ENCODE measurements around the gene ANKRD13A. TPM values are rescaled to one million over a fixed set of nuclear protein-coding genes. Genes with fewer than 3 reads are reported as not detected.

ANKRD13A gene
- total and polyA plus RNA-seq, 2 of the 13 experiments (the other 11 are each of a cell fraction or from before 2014, with no cell fraction given), result 34.1 to 41.6 TPM

GRCh38 chr12:109953656-109954055 lies 45.6 kb upstream of the ANKRD13A start:
- in situ Hi-C loops (cut with HindIII; ENCODE audit: extremely low pct_ligation_motif_present, low pct_unique_long_range_greater_than_20kb) (no loop called here), intact Hi-C loops (cut with micrococcal nuclease; ENCODE audit: unreplicated experiment) (no loop called here)
- ChIA-PET POLR2A (no interaction called here), CTCF (ENCODE audit: low intra/inter-chr PET ratio, low total read pairs) (no interaction called here)
- Histone ChIP-seq H3K9me3 (ENCODE audit: low read length) (no peaks in the 10 kb centered on the region), H2AFZ (ENCODE audit: low read length) (no peak overlapping the region), H3K36me3 (replicated peaks in 1 of 2; ENCODE audit: control insufficient read depth in 1 of 2, insufficient read depth in 2 of 2, low read length in 2 of 2) (peaks cover 15 to 41% of the 10 kb centered on the region in 2 experiments), H4K20me1 (ENCODE audit: insufficient read depth, low read length) (no peaks in the 10 kb centered on the region), H3K4me3 (replicated peaks in 1 of 3; ENCODE audit: insufficient read depth in 1 of 3, low read depth in 2 of 3, low read length in 3 of 3) (no peak overlapping the region), H3K9ac (ENCODE audit: insufficient read depth, low read depth, low read length) (no peak overlapping the region), H3K4me2 (ENCODE audit: low read depth, low read length) (no peak overlapping the region), H3K27me3 (ENCODE audit: control insufficient read depth in 1 of 2, insufficient read depth in 2 of 2, low read length in 2 of 2) (no peaks in the 10 kb centered on the region), H3K4me1 (ENCODE audit: insufficient read depth, low read length) (peaks cover 30% of the 10 kb centered on the region), H3K79me2 (ENCODE audit: insufficient read depth, low read length) (no peaks in the 10 kb centered on the region), H3K27ac (ENCODE audit: extremely low read length, insufficient read depth, low read length) (no peak overlapping the region)
- no TSS peak for BruUV-seq (replicated peaks)
- DNase-seq (ENCODE audit: low spot score) (no peak), FAIRE-seq (no peak), ATAC-seq (no peak)
- TF ChIP-seq SRF (IDR thresholded peaks at IDR 0.05; ENCODE audit: low read depth, low read length) (peak; percentile 29; the same call in 1 of the 2 replicates), ZBTB3 (CRISPR knock-in tag; IDR thresholded peaks at IDR 0.05; ENCODE audit: borderline replicate concordance, low read depth) (no peak)
- WGBS (ENCODE audit: low lambda C conversion rate), result 94% methylated on average over 5 of the region's 5 CpGs

DNA sequence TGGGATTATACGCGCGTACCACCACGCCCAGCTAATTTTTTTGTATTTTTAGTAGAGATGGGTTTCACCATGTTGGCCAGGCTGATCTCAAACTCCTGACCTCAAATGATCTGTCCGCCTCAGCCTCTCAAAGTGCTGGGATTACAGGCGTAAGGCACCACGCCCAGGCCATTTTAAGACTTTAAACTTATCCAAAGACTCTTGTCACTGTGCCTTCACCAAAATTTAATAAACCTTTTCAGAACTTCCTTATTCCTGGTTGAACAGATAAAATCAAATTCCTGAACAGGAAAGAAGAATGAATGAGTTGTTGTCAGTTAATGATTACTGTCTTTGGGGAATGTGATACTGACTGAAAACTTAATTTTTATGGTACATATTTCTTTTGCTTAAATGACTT lies 40.9 kb upstream of the ANKRD13A start:
- TF ChIP-seq ESRRA (CRISPR knock-in tag; IDR thresholded peaks at IDR 0.05; ENCODE audit: low read depth) (no peak), LCORL (IDR thresholded peaks at IDR 0.05) (no peak), LCORL (CRISPR knock-in tag; IDR thresholded peaks at IDR 0.05) (no peak), ZBTB42 (CRISPR knock-in tag; IDR thresholded peaks at IDR 0.05) (no peak), ZNF552 (CRISPR knock-in tag; IDR thresholded peaks at IDR 0.05; ENCODE audit: borderline replicate concordance) (no peak), ZFP82 (CRISPR knock-in tag; IDR thresholded peaks at IDR 0.05; ENCODE audit: borderline replicate concordance) (no peak)
- TF ChIP-seq, protein P1, sequence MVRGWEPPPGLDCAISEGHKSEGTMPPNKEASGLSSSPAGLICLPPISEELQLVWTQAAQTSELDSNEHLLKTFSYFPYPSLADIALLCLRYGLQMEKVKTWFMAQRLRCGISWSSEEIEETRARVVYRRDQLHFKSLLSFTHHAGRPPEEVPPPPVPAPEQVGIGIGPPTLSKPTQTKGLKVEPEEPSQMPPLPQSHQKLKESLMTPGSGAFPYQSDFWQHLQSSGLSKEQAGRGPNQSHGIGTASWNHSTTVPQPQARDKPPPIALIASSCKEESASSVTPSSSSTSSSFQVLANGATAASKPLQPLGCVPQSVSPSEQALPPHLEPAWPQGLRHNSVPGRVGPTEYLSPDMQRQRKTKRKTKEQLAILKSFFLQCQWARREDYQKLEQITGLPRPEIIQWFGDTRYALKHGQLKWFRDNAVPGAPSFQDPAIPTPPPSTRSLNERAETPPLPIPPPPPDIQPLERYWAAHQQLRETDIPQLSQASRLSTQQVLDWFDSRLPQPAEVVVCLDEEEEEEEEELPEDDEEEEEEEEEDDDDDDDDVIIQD (CRISPR knock-in tag; IDR thresholded peaks at IDR 0.05; ENCODE audit: low read depth), result no peak
- TF ChIP-seq, protein P2, sequence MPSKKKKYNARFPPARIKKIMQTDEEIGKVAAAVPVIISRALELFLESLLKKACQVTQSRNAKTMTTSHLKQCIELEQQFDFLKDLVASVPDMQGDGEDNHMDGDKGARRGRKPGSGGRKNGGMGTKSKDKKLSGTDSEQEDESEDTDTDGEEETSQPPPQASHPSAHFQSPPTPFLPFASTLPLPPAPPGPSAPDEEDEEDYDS (CRISPR knock-in tag; IDR thresholded peaks at IDR 0.05), result no peak
- FAIRE-seq (no peak), ATAC-seq (no peak), DNase-seq (ENCODE audit: low spot score) (no peak)
- no peak overlapping the region for H3K27ac ChIP-seq (ENCODE audit: extremely low read length, insufficient read depth, low read length)
- H3K79me2 ChIP-seq (ENCODE audit: insufficient read depth, low read length), result no peaks in the 10 kb centered on the region
- no peaks in the 10 kb centered on the region for H3K9me3 ChIP-seq (ENCODE audit: low read length)
- no peak overlapping the region for H3K9ac ChIP-seq (ENCODE audit: insufficient read depth, low read depth, low read length)
- ChIA-PET CTCF (ENCODE audit: low intra/inter-chr PET ratio, low total read pairs) (no interaction called here), POLR2A (no interaction called here)
- intact Hi-C loops (cut with micrococcal nuclease; ENCODE audit: unreplicated experiment) (no loop called here), in situ Hi-C loops (cut with HindIII; ENCODE audit: extremely low pct_ligation_motif_present, low pct_unique_long_range_greater_than_20kb) (no loop called here)
- no peaks in the 10 kb centered on the region for H4K20me1 ChIP-seq (ENCODE audit: insufficient read depth, low read length)
- H2AFZ ChIP-seq (ENCODE audit: low read length), result no peak overlapping the region
- H3K27me3 ChIP-seq (ENCODE audit: control insufficient read depth in 1 of 2, insufficient read depth in 2 of 2, low read length in 2 of 2), result no peaks in the 10 kb centered on the region
- BruUV-seq (replicated peaks), result no TSS peak
- no peaks in the 10 kb centered on the region for H3K4me1 ChIP-seq (ENCODE audit: insufficient read depth, low read length)
- H3K36me3 ChIP-seq (replicated peaks in 1 of 2; ENCODE audit: control insufficient read depth in 1 of 2, insufficient read depth in 2 of 2, low read length in 2 of 2), result peaks cover 17 to 51% of the 10 kb centered on the region in 2 experiments; a peak in 4 of 5 replicates
- H3K4me3 ChIP-seq (replicated peaks in 1 of 3; ENCODE audit: insufficient read depth in 1 of 3, low read depth in 2 of 3, low read length in 3 of 3), result no peak overlapping the region
- WGBS (ENCODE audit: low lambda C conversion rate), result 100% methylated on average over 7 of the region's 7 CpGs
- H3K4me2 ChIP-seq (ENCODE audit: low read depth, low read length), result no peak overlapping the region

All from HepG2 (cell line).